ENCODE results near the gene KIAA0586.

DNA sequence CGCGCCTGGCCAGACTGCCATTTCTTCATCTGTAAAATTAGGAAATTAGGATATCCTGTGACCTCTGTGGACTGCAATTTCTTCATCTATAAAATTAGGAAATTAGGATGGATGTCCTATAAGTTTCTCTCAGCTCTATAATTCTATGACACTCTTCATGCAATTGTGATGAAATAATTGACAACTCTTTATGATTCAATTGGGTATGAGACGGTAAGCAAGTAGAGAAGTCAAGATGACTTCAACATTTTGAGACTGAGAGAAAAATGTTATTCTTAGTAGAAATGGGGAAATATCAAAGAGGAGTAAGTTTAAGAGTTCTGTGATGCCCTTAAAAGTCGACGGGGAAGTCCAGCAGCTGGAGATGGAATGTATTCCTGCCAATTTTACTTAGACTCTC, 12.0 kb downstream of the KIAA0586 start:
- TF ChIP-seq, protein P1, sequence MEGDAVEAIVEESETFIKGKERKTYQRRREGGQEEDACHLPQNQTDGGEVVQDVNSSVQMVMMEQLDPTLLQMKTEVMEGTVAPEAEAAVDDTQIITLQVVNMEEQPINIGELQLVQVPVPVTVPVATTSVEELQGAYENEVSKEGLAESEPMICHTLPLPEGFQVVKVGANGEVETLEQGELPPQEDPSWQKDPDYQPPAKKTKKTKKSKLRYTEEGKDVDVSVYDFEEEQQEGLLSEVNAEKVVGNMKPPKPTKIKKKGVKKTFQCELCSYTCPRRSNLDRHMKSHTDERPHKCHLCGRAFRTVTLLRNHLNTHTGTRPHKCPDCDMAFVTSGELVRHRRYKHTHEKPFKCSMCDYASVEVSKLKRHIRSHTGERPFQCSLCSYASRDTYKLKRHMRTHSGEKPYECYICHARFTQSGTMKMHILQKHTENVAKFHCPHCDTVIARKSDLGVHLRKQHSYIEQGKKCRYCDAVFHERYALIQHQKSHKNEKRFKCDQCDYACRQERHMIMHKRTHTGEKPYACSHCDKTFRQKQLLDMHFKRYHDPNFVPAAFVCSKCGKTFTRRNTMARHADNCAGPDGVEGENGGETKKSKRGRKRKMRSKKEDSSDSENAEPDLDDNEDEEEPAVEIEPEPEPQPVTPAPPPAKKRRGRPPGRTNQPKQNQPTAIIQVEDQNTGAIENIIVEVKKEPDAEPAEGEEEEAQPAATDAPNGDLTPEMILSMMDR (IDR thresholded peaks at IDR 0.05; ENCODE audit: low read length) = no peak
- no peak for TF ChIP-seq EZH2phosphoT487 (IDR thresholded peaks at IDR 0.05; ENCODE audit: low read length)
- no peak for TF ChIP-seq EZH2 (optimal IDR thresholded peaks at IDR 0.05; ENCODE audit: low read depth, low read length)
